ENCODE results near the gene MRPS27.

GRCh38 chr5:72245951-72246532 is 74.0 kb downstream of the MRPS27 start:
- TF ChIP-seq EZH2 (IDR thresholded peaks at IDR 0.05; ENCODE audit: insufficient read depth, poor library complexity, severe bottlenecking), result no peak
- TF ChIP-seq EZH2phosphoT487 (IDR thresholded peaks at IDR 0.05; ENCODE audit: insufficient read depth, low read depth), result no peak

Data from GM23248 (cell line).